ENCODE measurements around the gene TACC2.

DNA sequence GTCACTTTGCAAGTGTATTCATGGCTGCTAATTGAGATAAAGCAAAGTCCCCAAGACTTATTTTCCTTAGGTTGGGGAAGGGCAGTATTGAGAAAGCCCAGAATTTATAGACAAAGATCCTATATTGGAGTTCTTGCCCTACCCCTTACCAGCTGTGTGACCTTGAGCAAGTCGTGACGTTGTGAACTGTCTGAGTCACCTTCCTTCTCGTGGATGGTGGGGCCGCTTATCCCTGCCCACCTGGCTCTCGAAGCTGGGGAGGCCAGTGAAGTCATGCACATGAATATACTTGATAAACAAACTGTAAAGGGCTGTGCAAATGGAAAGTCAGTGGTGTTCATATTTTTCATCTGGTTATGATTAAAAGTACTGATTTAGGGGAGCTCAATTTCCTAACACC is 127.4 kb downstream of the TACC2 start:
- no peak for TF ChIP-seq EZH2 (IDR thresholded peaks at IDR 0.05; ENCODE audit: insufficient read depth, low read length)
- TF ChIP-seq, protein P1, sequence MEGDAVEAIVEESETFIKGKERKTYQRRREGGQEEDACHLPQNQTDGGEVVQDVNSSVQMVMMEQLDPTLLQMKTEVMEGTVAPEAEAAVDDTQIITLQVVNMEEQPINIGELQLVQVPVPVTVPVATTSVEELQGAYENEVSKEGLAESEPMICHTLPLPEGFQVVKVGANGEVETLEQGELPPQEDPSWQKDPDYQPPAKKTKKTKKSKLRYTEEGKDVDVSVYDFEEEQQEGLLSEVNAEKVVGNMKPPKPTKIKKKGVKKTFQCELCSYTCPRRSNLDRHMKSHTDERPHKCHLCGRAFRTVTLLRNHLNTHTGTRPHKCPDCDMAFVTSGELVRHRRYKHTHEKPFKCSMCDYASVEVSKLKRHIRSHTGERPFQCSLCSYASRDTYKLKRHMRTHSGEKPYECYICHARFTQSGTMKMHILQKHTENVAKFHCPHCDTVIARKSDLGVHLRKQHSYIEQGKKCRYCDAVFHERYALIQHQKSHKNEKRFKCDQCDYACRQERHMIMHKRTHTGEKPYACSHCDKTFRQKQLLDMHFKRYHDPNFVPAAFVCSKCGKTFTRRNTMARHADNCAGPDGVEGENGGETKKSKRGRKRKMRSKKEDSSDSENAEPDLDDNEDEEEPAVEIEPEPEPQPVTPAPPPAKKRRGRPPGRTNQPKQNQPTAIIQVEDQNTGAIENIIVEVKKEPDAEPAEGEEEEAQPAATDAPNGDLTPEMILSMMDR (IDR thresholded peaks at IDR 0.05; ENCODE audit: insufficient read depth, low read depth, low read length) = no peak

Measured in astrocyte (in vitro differentiated cells and primary cell).